PC-9 (cell line): ENCODE results near the gene GEN1. TPM values are rescaled to one million over a fixed set of nuclear protein-coding genes. Genes with fewer than 3 reads are reported as not detected.

Experiments used
- BruUV-seq: library from RNA; stranded (reverse); fragments of 400-500 nt; replicated peaks from 2 replicates; lab custom pipeline; 2021; lab: Mats Ljungman, UMichigan
- CTCF ChIA-PET: fragments of 300-600 bp; sonication (Branson Sonifier 250); formaldehyde crosslinking; loops from one replicate; lab custom pipeline; 2022; ENCODE audit warnings: antibody characterized with exemption; lab: Charles Lee
- POLR2A ChIA-PET: fragments of 300-600 bp; sonication (Branson Sonifier 250); formaldehyde crosslinking; loops from one replicate; lab custom pipeline; 2022; ENCODE audit warnings: antibody characterized with exemption; ENCODE audit not compliant: unreplicated experiment; lab: Charles Lee
- DNase-seq, 2 experiments: peaks; one replicate each; pipeline versions ENCODE4 v3.0.0 to v3.0.0-alpha.2; 2015 to 2022; ENCODE audit warnings: mixed read lengths in 1 of 2
- H2AFZ ChIP-seq: fragments of 200-600 bp; sonication (generic); 2 replicates; pipeline ENCODE4 v1.8.1; 2017; ENCODE audit warnings: antibody characterized with exemption
- H3F3A ChIP-seq: fragments of 200-600 bp; sonication (generic); 2 replicates; pipeline ENCODE4 v1.8.1; 2017; ENCODE audit warnings: antibody characterized with exemption, mild to moderate bottlenecking, low read depth; ENCODE audit not compliant: insufficient read depth
- H3K27ac ChIP-seq: fragments of 200-600 bp; sonication (generic); 2 replicates; pipeline ENCODE4 v1.6.1; 2016; ENCODE audit warnings: mixed run types
- H3K27me3 ChIP-seq: fragments of 200-600 bp; sonication (generic); 2 replicates; pipeline ENCODE4 v1.6.1; 2016; ENCODE audit warnings: low read depth, mixed run types; ENCODE audit not compliant: insufficient read depth
- H3K36me3 ChIP-seq: fragments of 200-600 bp; sonication (generic); 2 replicates; pipeline ENCODE4 v1.6.1; 2016; ENCODE audit warnings: low read depth, mixed run types
- H3K4me1 ChIP-seq: fragments of 200-600 bp; sonication (generic); replicated peaks from 2 replicates; pipeline ENCODE4 v1.6.1; 2016; ENCODE audit warnings: mixed run types; ENCODE audit not compliant: insufficient read depth
- H3K4me2 ChIP-seq: fragments of 200-600 bp; sonication (generic); 2 replicates; pipeline ENCODE4 v1.6.1; 2017; ENCODE audit warnings: mixed run types
- H3K4me3 ChIP-seq: fragments of 200-600 bp; sonication (generic); 2 replicates; pipeline ENCODE4 v1.6.1; 2016; ENCODE audit warnings: mixed run types
- H3K79me2 ChIP-seq: fragments of 200-600 bp; sonication (generic); 2 replicates; pipeline ENCODE4 v1.6.1; 2017; ENCODE audit warnings: low read depth, mixed run types
- H3K9me2 ChIP-seq: fragments of 200-600 bp; sonication (generic); 2 replicates; pipeline ENCODE4 v1.8.1; 2017; ENCODE audit warnings: mild to moderate bottlenecking; ENCODE audit not compliant: insufficient read depth
- H3K9me3 ChIP-seq: fragments of 200-600 bp; sonication (generic); 2 replicates; pipeline ENCODE4 v1.8.1; 2016; ENCODE audit warnings: low read depth; ENCODE audit not compliant: insufficient read depth
- H4K20me1 ChIP-seq: fragments of 200-600 bp; sonication (generic); 2 replicates; pipeline ENCODE4 v1.8.1; 2017; ENCODE audit not compliant: insufficient read depth
- EZH2 ChIP-seq: fragments of 200-600 bp; sonication (generic); IDR thresholded peaks from 2 replicates; pipeline ENCODE4 v1.8.0; 2017; ENCODE audit warnings: antibody characterized with exemption, low read depth
- intact Hi-C: fragments of 100-400 bp; cut with micrococcal nuclease; formaldehyde crosslinking; loops from one replicate; pipeline ENCODE4 v1.10.0; 2022; ENCODE audit not compliant: unreplicated experiment
- total RNA-seq: library from RNA; stranded (reverse); gene quantifications from 2 replicates; pipeline ENCODE4 v1.2.3, GENCODE V29; 2021
- TF ChIP-seq, protein P1 (sequence below): fragments of 200-600 bp; sonication (generic); conservative IDR thresholded peaks from 2 replicates; pipeline ENCODE4 v1.6.1; 2017; ENCODE audit warnings: mixed run types, antibody characterized with exemption, mild to moderate bottlenecking, moderate library complexity

Gene GEN1
- total RNA-seq, 1 experiment from 2014 or later: 28.3 TPM

DNA sequence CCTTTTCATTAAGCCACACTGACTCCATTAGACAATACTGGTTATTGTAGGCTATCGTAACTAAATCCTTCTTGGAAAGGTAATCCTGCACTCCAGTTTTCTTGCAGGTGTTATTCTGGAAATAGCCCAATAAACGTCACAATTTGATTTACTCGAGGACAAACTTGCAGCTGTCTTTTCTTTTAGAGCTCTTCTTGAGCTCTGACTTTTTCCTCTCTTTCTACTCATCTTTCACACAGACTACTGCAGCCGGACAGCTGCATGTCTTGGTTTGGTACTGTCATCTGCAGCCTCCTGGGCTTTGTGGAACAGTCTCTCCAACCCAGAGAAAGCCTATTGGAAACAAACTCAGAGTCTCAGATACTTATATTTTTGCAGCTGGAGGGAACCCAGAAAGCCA is 39.4 kb downstream of the GEN1 start:
- POLR2A ChIA-PET: no interaction called here
- Histone ChIP-seq H4K20me1 (no peaks in the 10 kb centered on the region), H3K9me2 (no peaks in the 10 kb centered on the region), H3K79me2 (no peaks in the 10 kb centered on the region), H3K4me3 (no peak overlapping the region), H3K36me3 (no peaks in the 10 kb centered on the region), H3K4me1 (no peaks in the 10 kb centered on the region), H3K27ac (no peak overlapping the region), H3K27me3 (no peaks in the 10 kb centered on the region; the same call in 1 of the 2 replicates), H2AFZ (no peak overlapping the region), H3K9me3 (no peaks in the 10 kb centered on the region), H3K4me2 (no peak overlapping the region), H3F3A (no peaks in the 10 kb centered on the region)
- DNase-seq: no peak
- intact Hi-C loops: no loop called here
- TF ChIP-seq EZH2: no peak
- TF ChIP-seq, protein P1, sequence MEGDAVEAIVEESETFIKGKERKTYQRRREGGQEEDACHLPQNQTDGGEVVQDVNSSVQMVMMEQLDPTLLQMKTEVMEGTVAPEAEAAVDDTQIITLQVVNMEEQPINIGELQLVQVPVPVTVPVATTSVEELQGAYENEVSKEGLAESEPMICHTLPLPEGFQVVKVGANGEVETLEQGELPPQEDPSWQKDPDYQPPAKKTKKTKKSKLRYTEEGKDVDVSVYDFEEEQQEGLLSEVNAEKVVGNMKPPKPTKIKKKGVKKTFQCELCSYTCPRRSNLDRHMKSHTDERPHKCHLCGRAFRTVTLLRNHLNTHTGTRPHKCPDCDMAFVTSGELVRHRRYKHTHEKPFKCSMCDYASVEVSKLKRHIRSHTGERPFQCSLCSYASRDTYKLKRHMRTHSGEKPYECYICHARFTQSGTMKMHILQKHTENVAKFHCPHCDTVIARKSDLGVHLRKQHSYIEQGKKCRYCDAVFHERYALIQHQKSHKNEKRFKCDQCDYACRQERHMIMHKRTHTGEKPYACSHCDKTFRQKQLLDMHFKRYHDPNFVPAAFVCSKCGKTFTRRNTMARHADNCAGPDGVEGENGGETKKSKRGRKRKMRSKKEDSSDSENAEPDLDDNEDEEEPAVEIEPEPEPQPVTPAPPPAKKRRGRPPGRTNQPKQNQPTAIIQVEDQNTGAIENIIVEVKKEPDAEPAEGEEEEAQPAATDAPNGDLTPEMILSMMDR: no peak
- CTCF ChIA-PET: no interaction called here
- BruUV-seq: no TSS peak

DNA sequence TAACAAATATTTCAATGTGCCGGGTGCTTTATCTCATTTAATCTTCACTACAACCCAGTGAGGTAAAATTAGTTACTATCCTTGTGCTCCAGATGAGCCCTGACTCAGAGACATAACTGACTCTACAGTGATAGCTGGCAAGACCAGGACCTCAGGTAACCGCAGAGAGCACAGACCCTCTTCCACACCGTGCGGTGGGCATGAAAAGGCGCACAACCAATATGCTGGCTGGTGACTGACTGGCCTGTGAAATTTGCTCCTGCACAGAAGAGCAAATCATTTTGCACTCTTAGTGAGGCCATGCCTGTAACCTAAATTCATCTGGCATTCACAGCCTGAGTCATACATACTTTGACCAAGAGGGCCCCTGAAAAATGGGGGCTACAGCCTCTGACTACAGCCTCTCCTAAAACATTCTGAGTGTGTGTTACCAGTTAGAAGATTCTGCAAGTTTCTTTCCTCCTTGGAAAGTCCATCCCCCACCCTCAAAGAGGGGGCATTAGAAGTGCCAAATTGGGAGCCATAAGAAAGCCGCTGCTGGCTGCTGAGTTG is 39.9 kb downstream of the GEN1 start:
- POLR2A ChIA-PET: interaction anchor here (0.6 kb wide), 1 partner anchor 66 kb away, joined by 13 read pairs; no protein-coding TSS in a partner anchor

DNA sequence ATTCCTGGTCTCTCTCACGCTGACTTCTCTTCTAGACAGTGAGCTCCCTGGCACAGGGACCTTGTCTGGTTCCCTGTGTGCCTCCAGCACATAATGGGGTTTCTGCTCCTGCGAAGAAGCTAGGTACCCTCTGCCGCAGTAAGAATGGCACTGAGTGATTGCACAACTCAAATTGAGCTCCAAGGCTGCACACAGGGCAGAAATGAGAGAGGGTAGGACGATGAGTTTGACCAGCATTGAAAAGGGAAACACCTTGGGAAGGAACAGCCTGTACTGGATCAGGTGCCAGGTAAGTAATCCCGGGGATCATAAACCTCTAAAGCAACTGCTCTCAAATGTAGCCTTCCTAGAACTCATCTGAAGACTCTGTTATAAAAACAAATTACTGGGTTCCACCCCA is 41.4 kb downstream of the GEN1 start:
- CTCF ChIA-PET: no interaction called here
- Histone ChIP-seq H3K9me3 (no peaks in the 10 kb centered on the region), H3F3A (no peaks in the 10 kb centered on the region), H3K27me3 (peaks cover 5% of the 10 kb centered on the region; the same call in 1 of the 2 replicates), H3K4me1 (no peaks in the 10 kb centered on the region), H3K4me2 (no peak overlapping the region), H3K9me2 (no peaks in the 10 kb centered on the region), H2AFZ (no peak overlapping the region), H3K36me3 (no peaks in the 10 kb centered on the region), H3K79me2 (no peaks in the 10 kb centered on the region), H4K20me1 (no peaks in the 10 kb centered on the region), H3K27ac (no peak overlapping the region), H3K4me3 (no peak overlapping the region)
- TF ChIP-seq, protein P1: no peak
- TF ChIP-seq EZH2: no peak
- BruUV-seq: no TSS peak
- DNase-seq: no peak
- intact Hi-C loops: no loop called here
- POLR2A ChIA-PET: no interaction called here

More for the DNA sequence above, 39.9 kb downstream of the GEN1 start:
- H3F3A ChIP-seq: no peaks in the 10 kb centered on the region
- no peak overlapping the region for H3K4me3 ChIP-seq
- CTCF ChIA-PET: no interaction called here
- H3K79me2 ChIP-seq: no peaks in the 10 kb centered on the region
- BruUV-seq: no TSS peak
- no peak overlapping the region for H2AFZ ChIP-seq
- peaks cover 5% of the 10 kb centered on the region; the same call in 1 of the 2 replicates for H3K27me3 ChIP-seq
- DNase-seq: no peak
- no peaks in the 10 kb centered on the region for H3K4me1 ChIP-seq
- H3K9me3 ChIP-seq: no peaks in the 10 kb centered on the region
- H3K9me2 ChIP-seq: no peaks in the 10 kb centered on the region
- intact Hi-C loops: no loop called here
- no peaks in the 10 kb centered on the region for H4K20me1 ChIP-seq
- H3K4me2 ChIP-seq: no peak overlapping the region
- no peak overlapping the region for H3K27ac ChIP-seq
- TF ChIP-seq, protein P1: no peak
- TF ChIP-seq EZH2: no peak
- H3K36me3 ChIP-seq: no peaks in the 10 kb centered on the region
